NB4 (cell line): ENCODE results near the gene SLC6A6.

Experiments used
- CTCF ChIP-seq: IDR thresholded peaks from one replicate; pipeline ENCODE4 v1.5.1; 2012; ENCODE audit warnings: low read depth, low read length
- MAX ChIP-seq: IDR thresholded peaks from 2 replicates; pipeline ENCODE4 v1.6.1; 2011; ENCODE audit warnings: low read depth, low read length
- POLR2A ChIP-seq: IDR thresholded peaks from 2 replicates; pipeline ENCODE4 v1.6.1; 2011; ENCODE audit warnings: mild to moderate bottlenecking; ENCODE audit not compliant: insufficient read length; ENCODE audit errors: extremely low read depth

- TF ChIP-seq CTCF (no peak), POLR2A (no peak), MAX (no peak)
These were observed 11.1 kb downstream of the SLC6A6 start for GRCh38 chr3:14413381-14414071.
